Measurements from ENCODE around the gene ZBTB47.
A peak's percentile ranks its signal among the peaks of the same experiment; 100 is the strongest.

Gene ZBTB47

GRCh38 chr3:42701371-42702065 is 48.0 kb downstream of the ZBTB47 start:
- DNase-seq, result no peak

- DNase-seq, result peak; percentile 31
These were observed 48.8 kb downstream of the ZBTB47 start, which contains the start of gene HHATL for GRCh38 chr3:42702066-42702951. HHATL (minus strand) TSS chr3:42702798; CDS start chr3:42700826, 1,972 bp downstream.

GRCh38 chr3:42702982-42703694 is 49.6 kb downstream of the ZBTB47 start:
- DNase-seq, result no peak

- no peak for DNase-seq
These were observed 50.2 kb downstream of the ZBTB47 start for GRCh38 chr3:42703695-42704025.

- no peak for DNase-seq
These were observed 50.8 kb downstream of the ZBTB47 start for GRCh38 chr3:42704136-42704841.

- no peak for DNase-seq
These were observed 51.7 kb downstream of the ZBTB47 start for GRCh38 chr3:42705058-42705767.

- DNase-seq, result no peak
These were observed 52.6 kb downstream of the ZBTB47 start for GRCh38 chr3:42705962-42706585.

GRCh38 chr3:42706721-42707619 is 53.5 kb downstream of the ZBTB47 start:
- no peak for DNase-seq

- no peak for DNase-seq
These were observed 54.3 kb downstream of the ZBTB47 start for GRCh38 chr3:42707620-42708355.

GRCh38 chr3:42708611-42709151 is 55.2 kb downstream of the ZBTB47 start:
- no peak for DNase-seq

- DNase-seq, result no peak
These were observed 56.1 kb downstream of the ZBTB47 start for GRCh38 chr3:42709621-42710020.

- no peak for DNase-seq
These were observed 57.0 kb downstream of the ZBTB47 start for GRCh38 chr3:42710323-42711021.

GRCh38 chr3:42711491-42712343 is 58.2 kb downstream of the ZBTB47 start:
- no peak for DNase-seq

- no peak for DNase-seq
These were observed 58.8 kb downstream of the ZBTB47 start for GRCh38 chr3:42712344-42712648.

- DNase-seq, result no peak
These were observed 59.3 kb downstream of the ZBTB47 start for GRCh38 chr3:42712688-42713372.

GRCh38 chr3:42713747-42714146 is 60.2 kb downstream of the ZBTB47 start:
- no peak for DNase-seq

GRCh38 chr3:42714171-42714852 is 60.8 kb downstream of the ZBTB47 start:
- no peak for DNase-seq
